Fibroblast of the aortic adventitia (primary cell): ENCODE measurements around the gene MAFF. TPM values are rescaled to one million over a fixed set of nuclear protein-coding genes. Genes with fewer than 3 reads are reported as not detected.

Source experiments
- DNase-seq: peaks from one replicate; pipeline ENCODE4 v3.0.0-alpha.2; 2010; ENCODE audit warnings: low read depth
- H3K4me3 ChIP-seq: 2 replicates; pipeline ENCODE4 v1.5.1; 2011; ENCODE audit warnings: low read depth, mild to moderate bottlenecking, control low read depth, low read length, moderate library complexity
- CTCF ChIP-seq: IDR thresholded peaks from 2 replicates; pipeline ENCODE4 v1.5.1; 2011; ENCODE audit warnings: mild to moderate bottlenecking, low read length, control low read depth, inconsistent platforms; ENCODE audit not compliant: insufficient read depth
- total RNA-seq: library from RNA; depleted of rRNA; stranded (reverse); fragments of >200 nt; gene quantifications from 2 replicates; pipeline ENCODE4 v1.2.3, GENCODE V29; 2012; ENCODE audit warnings: low replicate concordance

MAFF gene
- total RNA-seq, 1 donor, result 33.7 TPM

GRCh38 chr22:38257181-38257580, 55.4 kb downstream of the MAFF start:
- peak; percentile 82 for DNase-seq
- peak overlapping the region; percentile 45 for H3K4me3 ChIP-seq
- TF ChIP-seq CTCF, result no peak

DNA sequence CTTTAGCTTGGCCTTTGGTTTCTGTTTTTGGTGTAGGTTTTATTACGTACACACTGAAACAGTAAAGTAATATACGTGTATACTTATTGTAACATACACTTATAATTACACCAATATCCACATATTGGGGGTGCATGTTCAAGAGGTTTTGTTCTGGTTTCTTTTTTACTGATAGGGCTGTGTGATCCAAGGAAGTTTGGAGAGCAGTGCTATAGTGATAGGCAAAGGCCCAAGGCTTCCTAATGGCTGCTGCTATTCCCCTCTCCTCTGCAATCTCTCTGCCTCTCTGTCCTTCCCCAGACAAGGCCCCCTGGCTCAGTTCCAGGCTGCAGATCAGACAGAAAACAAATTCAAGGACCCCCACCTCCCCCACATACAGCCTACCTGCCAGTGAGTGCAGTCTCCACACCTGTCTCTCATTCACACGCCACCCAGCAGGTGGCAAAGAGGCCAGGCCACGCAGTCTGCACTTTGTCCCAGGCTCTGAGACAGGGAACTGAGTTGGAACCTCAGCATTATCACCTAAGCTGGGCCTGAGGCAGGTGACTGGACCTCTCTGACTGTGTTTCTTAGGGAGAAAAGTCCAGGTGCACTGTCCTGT, 56.0 kb downstream of the MAFF start:
- no peak for TF ChIP-seq CTCF
- DNase-seq, result no peak

GRCh38 chr22:38258895-38259294, 57.1 kb downstream of the MAFF start:
- no peak for TF ChIP-seq CTCF
- no peak overlapping the region for H3K4me3 ChIP-seq
- peak; percentile 82 for DNase-seq

More for the DNA sequence above, 56.0 kb downstream of the MAFF start:
- peak overlapping the region; percentile 45 for H3K4me3 ChIP-seq

DNA sequence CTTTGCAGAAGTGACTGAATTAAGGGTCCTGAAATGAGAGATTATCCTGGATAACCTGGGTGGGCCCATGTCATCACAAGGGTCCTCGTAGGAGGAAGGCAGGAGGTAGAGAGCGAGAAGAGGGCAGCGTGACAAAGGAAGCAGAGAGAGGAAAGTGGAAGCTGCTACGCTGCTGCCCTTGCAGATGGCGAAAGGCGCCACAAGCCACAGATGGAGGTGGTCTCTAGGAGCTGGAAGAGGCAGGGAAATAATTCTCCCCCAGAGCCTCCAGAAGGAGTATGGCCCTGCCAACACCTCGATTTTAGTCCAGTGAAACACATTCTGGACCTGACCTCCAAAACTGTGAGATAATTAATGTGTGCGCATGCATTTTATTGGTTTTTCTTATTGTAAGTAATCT, 57.6 kb downstream of the MAFF start:
- TF ChIP-seq CTCF, result no peak
- no peak overlapping the region for H3K4me3 ChIP-seq
- no peak for DNase-seq

DNA sequence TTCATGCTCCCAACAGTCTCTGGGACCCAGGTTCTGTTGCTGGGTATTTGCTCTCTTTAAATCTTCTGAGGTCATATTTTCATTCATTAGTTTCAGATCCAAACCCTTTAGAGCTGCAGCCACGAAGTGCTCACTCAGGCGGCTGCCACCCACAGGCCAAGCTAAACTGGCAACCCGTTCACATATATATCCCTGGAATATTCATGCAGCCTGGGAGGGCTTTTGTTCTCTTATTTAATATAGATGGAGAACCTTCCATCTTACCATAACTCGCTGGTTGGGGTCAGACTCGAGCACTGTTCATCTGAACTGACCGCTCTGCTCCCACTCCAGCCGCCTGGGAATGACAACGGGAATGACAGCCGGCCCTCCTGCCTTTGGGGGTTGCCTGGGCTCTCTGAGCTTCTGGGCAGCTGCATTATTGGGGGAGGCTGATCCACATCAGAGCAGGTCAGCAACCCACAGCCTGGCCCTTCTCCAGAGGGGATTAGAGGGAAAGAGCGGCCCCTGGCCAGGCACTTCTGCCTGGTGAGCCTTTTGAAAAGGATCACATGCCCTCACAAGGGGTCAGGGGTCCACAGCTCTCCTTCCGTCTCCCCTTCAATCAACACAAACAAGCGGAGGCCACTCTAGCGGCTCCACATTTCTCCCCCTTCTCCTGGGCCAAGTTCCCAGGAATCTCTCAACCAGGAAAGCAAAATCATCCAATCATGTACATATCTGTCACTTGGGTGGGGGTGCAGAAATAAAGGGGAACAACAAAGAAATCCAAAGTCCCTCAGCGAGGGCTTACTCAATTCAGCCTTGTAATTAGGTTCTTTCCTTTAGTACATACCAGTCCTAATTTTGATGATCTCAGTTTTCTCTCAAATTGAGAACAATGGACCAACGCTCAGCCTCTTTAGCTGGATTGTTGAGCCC, 59.2 kb downstream of the MAFF start:
- peak; percentile 43 for TF ChIP-seq CTCF
- peak; percentile 42 for DNase-seq
- H3K4me3 ChIP-seq, result peak overlapping the region; percentile 50

DNA sequence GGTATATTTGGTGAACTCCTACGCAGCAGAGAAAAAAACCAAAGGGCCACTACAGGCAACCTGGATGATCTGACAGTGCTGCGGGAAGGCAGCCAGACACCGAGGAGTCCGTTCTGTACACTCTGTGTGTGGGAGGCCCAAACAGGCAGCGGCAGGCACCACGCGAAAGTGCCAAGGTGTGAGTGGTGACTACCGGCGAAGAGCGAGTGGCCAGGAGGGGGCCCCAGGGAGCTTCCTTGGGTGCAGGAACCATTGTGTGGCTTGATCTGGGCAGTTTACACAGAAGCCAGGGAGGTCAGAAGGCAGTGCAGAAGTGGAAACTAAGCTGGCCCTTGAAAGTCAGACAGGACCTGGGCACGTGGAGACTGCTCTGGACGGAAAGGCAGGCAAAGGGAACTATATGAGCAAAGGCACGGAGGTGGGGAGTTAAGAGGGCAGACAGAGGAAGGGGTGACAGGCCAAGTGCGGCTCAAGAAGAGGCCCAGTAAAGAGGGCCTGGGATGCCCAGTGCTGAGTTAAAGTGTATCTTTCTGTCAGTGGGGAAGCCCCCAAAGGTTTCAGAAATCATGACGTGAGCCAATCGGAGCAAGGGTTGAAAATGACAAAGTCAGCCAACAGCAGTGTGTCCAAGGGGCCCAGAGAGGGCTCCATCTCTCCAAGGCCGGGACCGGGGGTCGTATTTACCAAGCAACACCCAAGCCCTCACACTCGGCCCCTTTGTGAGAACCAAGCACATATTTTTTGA, 60.4 kb downstream of the MAFF start:
- DNase-seq, result no peak
- H3K4me3 ChIP-seq, result no peak overlapping the region
- peak; percentile 46 for TF ChIP-seq CTCF
